Mesothelial cell of epicardium (in vitro differentiated cells): ENCODE results near the gene CAPN12. TPM values are rescaled to one million over a fixed set of nuclear protein-coding genes. Genes with fewer than 3 reads are reported as not detected.
"Not testable (repeated sequence)": the region's sequence is repeated elsewhere in the genome, so short reads cannot be mapped to it uniquely, and the experiment has no call there.

Experiments
- DNase-seq, 2 experiments: peaks; one replicate each; pipeline ENCODE4 v3.0.0; 2021; ENCODE audit warnings: low spot score in 2 of 2; ENCODE audit not compliant: unreplicated experiment in 2 of 2
- H3K27ac Mint-ChIP-seq: 2 replicates; pipeline ENCODE4 v1.8.0; 2021; ENCODE audit warnings: mixed read lengths
- H3K27me3 Mint-ChIP-seq: 2 replicates; pipeline ENCODE4 v1.8.0; 2021; ENCODE audit warnings: low read depth, mixed read lengths
- H3K36me3 Mint-ChIP-seq: 2 replicates; pipeline ENCODE4 v1.8.0; 2021; ENCODE audit warnings: mixed read lengths
- H3K4me1 Mint-ChIP-seq: 2 replicates; pipeline ENCODE4 v1.8.0; 2021; ENCODE audit warnings: mixed read lengths
- H3K4me3 Mint-ChIP-seq: 2 replicates; pipeline ENCODE4 v1.8.0; 2021; ENCODE audit warnings: mild to moderate bottlenecking, moderate library complexity, mixed read lengths
- H3K9me3 Mint-ChIP-seq: 2 replicates; pipeline ENCODE4 v1.8.0; 2021; ENCODE audit warnings: mixed read lengths
- CTCF ChIP-seq: fragments of 200-600 bp; sonication (generic); IDR thresholded peaks from one replicate; pipeline ENCODE4 v1.5.0; 2021; ENCODE audit warnings: antibody characterized with exemption; ENCODE audit not compliant: unreplicated experiment
- total RNA-seq: library from RNA; stranded (reverse); gene quantifications from 3 replicates; pipeline ENCODE4 v1.2.1, GENCODE V29; 2021

CAPN12 gene
- total RNA-seq, 1 donor from 2014 or later, result 6.7 TPM

- no peak overlapping the region for H3K27ac Mint-ChIP-seq
- H3K4me3 Mint-ChIP-seq, result peak overlapping the region; percentile 4
- H3K27me3 Mint-ChIP-seq, result no peaks in the 10 kb centered on the region
- no peaks in the 10 kb centered on the region for H3K4me1 Mint-ChIP-seq
- H3K9me3 Mint-ChIP-seq, result peaks cover 4% of the 10 kb centered on the region
- H3K36me3 Mint-ChIP-seq, result no peaks in the 10 kb centered on the region
- DNase-seq, result peak; percentile 55 to 87
- TF ChIP-seq CTCF, result peak; percentile 99
These were observed 25.4 kb upstream of the CAPN12 start for GRCh38 chr19:38769635-38770211.

GRCh38 chr19:38766276-38767047, 22.2 kb upstream of the CAPN12 start:
- no peaks in the 10 kb centered on the region for H3K4me1 Mint-ChIP-seq
- H3K36me3 Mint-ChIP-seq, result no peaks in the 10 kb centered on the region
- H3K9me3 Mint-ChIP-seq, result peaks cover 4% of the 10 kb centered on the region
- no peaks in the 10 kb centered on the region for H3K27me3 Mint-ChIP-seq
- no peak for DNase-seq
- H3K4me3 Mint-ChIP-seq, result no peak overlapping the region
- TF ChIP-seq CTCF, result no peak
- H3K27ac Mint-ChIP-seq, result no peak overlapping the region

DNA sequence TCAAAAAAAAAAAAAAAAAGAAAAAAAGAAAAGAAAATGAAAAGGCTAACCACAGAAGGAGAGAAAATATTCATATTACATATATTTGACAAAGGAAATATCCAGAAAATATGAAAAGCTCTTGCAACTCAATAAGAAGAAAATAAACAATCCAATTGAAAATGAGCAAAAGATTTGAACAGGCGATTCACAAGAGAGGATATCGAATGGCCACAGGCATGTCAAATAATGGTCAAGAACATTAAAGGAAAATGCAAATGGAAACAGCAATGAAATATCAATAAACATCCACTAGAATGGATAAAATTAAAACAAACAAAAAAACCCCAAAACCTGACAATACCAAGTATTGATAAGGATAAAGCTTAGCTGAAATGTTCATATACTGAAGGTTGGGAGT, 20.9 kb upstream of the CAPN12 start:
- no peak overlapping the region for H3K4me3 Mint-ChIP-seq
- DNase-seq, result no peak
- H3K27me3 Mint-ChIP-seq, result no peaks in the 10 kb centered on the region
- no peak for TF ChIP-seq CTCF
- peaks cover 4% of the 10 kb centered on the region for H3K9me3 Mint-ChIP-seq
- no peaks in the 10 kb centered on the region for H3K36me3 Mint-ChIP-seq
- no peaks in the 10 kb centered on the region for H3K4me1 Mint-ChIP-seq
- no peak overlapping the region for H3K27ac Mint-ChIP-seq

GRCh38 chr19:38763795-38764220, 19.5 kb upstream of the CAPN12 start:
- Mint-ChIP-seq H3K4me1 (no peaks in the 10 kb centered on the region), H3K27ac (no peak overlapping the region), H3K27me3 (no peaks in the 10 kb centered on the region), H3K36me3 (no peaks in the 10 kb centered on the region), H3K4me3 (no peak overlapping the region), H3K9me3 (peaks cover 4% of the 10 kb centered on the region)
- no peak for TF ChIP-seq CTCF
- DNase-seq, result no peak

DNA sequence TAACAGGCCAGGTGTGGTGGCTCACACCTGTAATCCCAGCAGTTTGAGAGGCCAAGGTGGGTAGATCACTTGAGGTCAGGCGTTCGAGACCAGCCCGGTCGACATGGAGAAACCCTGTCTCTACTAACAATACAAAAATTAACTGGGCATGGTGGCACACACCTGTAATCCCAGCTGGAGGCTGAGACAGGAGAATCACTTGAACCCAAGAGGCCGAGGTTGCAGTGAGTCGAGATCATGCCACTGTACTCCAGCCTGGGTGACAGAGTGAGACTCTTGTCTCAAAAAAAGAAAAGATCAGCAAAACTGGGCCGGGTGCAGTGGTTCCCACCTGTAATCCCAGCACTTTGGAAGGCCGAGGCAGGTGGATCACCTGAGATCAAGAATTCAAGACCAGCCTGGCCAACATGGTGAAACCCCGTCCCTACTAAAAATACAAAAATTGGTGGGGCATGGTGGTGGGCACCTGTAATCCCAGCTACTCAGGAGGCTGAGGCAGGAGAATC, 17.7 kb upstream of the CAPN12 start:
- H3K9me3 Mint-ChIP-seq, H3K36me3 Mint-ChIP-seq, H3K4me1 Mint-ChIP-seq, H3K27me3 Mint-ChIP-seq, DNase-seq, H3K4me3 Mint-ChIP-seq, H3K27ac Mint-ChIP-seq: not testable (repeated sequence)

GRCh38 chr19:38760805-38761517, 16.7 kb upstream of the CAPN12 start:
- not testable (repeated sequence) for H3K4me3 Mint-ChIP-seq, H3K27ac Mint-ChIP-seq, H3K4me1 Mint-ChIP-seq, H3K36me3 Mint-ChIP-seq, H3K9me3 Mint-ChIP-seq, DNase-seq, H3K27me3 Mint-ChIP-seq
